Heart left ventricle (tissue), 13 donors: ENCODE measurements around the gene BTRC.
"Not testable (repeated sequence)": the region's sequence is repeated elsewhere in the genome, so short reads cannot be mapped to it uniquely, and the experiment has no call there.

Experiments used
- CTCF ChIP-seq, 12 donors: fragments of 200-600 bp; sonication (generic) in 4 of 12; IDR thresholded peaks; one replicate each; pipeline versions ENCODE4 v1.5.0 to v1.8.0; 2018 to 2022; ENCODE audit warnings: antibody characterized with exemption in 12 of 12, mild to moderate bottlenecking in 5 of 12
- POLR2A ChIP-seq, 2 donors: fragments of 450-650 bp; IDR thresholded peaks; one replicate each; pipeline ENCODE4 v1.6.1; 2017; ENCODE audit warnings: antibody characterized with exemption in 2 of 2, mild to moderate bottlenecking in 2 of 2, moderate library complexity in 2 of 2
- donor health status: ischemic (EF 13 %, LVEDD 7.1; RV severe dilation, severe dysfunction).
- donor health status: DM: no; HTN: yes; CAD: no.
- donor health status: DM: no; HTN: no; CAD: no.
- donor health status: ischemic (EF 25% LVEDD 6.9; RV normal size, moderate dysfunction).
- donor health status: ischemic (EF 25% LVEDD 5.7; RV mildly dilated, moderate dysfunction).
- donor health status: ischemic (EF 35%, LVEDD 5.7; RV mildly dilated, moderate dysfunction).
- donor health status: nonischemic (EF 11% LVEDD 7.7; RV severe dilation, severe dysfunction).
- donor health status: DM: yes; HTN: yes; CAD: no.
- donor health status: PGD.
- donor health status: ischemic (EF 29% LVEDD 5.4; RV normal size, mild dysfunction).
- donor health status: nonischemic (EF 23%, LVEDD 6.1; RV moderate dilation, normal function).

GRCh38 chr10:101334259-101334658 lies 19.7 kb upstream of the BTRC start:
- not testable (repeated sequence) for TF ChIP-seq CTCF, POLR2A (IDR thresholded peaks at IDR 0.05)
